HG03378 (cell line): Measurements from ENCODE around the gene NBEAL1.
"Not testable (repeated sequence)": the region's sequence is repeated elsewhere in the genome, so short reads cannot be mapped to it uniquely, and the experiment has no call there.

Source experiments
- ATAC-seq: cut with Tn5 transposase; IDR thresholded peaks from one replicate; pipeline ENCODE4 v1.9.1; 2021; ENCODE audit warnings: mild to moderate bottlenecking, moderate library complexity; ENCODE audit not compliant: unreplicated experiment

Gene NBEAL1

GRCh38 chr2:203105996-203106395 lies 91.3 kb downstream of the NBEAL1 start:
- ATAC-seq = no peak

DNA sequence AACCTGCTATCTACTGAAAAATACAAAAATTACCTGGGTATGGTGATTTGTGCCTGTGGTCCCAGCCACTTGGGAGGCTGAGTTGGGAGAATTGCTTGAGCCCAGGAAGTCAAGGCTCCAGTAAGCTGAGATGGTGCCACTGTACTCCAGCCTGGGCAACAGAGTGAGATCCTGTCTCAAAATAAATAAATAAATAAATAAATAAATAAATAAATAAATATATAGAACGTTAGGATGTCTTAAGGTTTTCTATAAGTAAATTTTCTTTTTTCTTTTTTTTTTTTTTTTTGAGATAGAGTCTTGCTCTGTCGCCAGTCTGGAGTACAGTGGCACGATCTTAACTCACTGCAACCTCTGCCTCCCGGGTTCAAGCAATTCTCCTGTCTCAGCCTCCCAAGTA lies 95.8 kb downstream of the NBEAL1 start:
- ATAC-seq = not testable (repeated sequence)

DNA sequence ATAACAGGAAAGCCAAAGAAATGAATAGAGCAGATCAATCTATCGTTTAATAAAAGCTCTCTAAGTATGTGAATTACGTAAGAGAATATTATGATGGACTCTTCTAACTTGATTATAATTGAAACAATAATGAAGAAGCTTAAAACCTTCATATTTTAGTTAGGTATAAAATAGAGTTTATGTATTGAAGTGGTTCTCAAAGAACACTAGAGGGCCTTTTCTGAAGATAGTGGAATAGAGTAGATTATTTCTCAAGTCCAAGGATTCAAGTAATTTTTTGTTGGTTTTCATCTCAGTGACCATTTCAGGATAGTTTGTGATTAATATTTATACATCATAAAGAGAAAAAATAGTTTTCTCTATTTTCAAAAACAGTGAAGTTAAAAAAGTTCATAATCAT lies 97.7 kb downstream of the NBEAL1 start:
- ATAC-seq = no peak

DNA sequence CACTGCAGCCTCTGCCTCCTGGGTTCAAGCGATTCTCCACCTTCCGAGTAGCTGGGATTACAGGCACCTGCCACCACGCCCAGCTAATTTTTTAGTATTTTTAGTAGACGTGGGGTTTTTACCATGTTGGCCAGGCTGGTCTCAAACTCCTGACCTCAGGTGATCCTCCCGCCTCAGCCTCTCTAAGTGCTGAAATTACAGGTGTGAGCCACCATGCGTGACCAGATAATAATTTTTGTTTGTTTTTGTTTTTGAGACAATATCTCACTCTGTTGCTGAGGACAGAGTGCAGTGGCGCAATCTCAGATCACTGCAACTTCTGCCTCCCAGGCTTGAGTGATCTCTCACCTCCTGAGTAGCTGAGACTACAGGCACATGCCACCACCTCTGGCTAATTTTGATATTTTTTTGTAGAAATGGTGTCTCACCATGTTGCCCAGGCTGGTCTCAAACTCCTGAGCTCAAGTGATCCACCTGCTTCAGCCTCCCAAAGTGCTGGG lies 100.6 kb downstream of the NBEAL1 start:
- not testable (repeated sequence) for ATAC-seq

GRCh38 chr2:203122317-203122986 lies 107.8 kb downstream of the NBEAL1 start:
- ATAC-seq = no peak

DNA sequence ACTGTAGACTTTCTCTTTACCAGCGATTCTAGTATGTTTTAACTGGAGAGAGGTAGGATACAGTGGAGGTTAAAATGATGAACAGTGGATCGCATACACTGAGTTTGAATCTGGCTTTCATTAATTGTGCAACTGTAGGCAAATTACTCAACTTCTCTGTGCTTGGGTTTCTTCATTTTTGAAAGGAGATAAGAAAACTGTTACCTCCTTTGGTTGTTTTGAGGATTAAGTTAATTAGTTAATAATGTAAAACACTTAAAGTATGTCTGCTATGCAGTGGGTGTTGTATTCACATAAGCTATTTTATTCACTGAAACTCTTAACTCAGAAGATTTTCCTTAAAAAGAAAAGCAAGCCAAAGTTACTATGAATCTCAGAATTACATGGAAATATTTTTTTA lies 112.3 kb downstream of the NBEAL1 start:
- no peak for ATAC-seq

- no peak for ATAC-seq
These were observed 120.4 kb downstream of the NBEAL1 start for GRCh38 chr2:203135105-203135504.

- no peak for ATAC-seq
These were observed 128.7 kb downstream of the NBEAL1 start for GRCh38 chr2:203143391-203143790.

DNA sequence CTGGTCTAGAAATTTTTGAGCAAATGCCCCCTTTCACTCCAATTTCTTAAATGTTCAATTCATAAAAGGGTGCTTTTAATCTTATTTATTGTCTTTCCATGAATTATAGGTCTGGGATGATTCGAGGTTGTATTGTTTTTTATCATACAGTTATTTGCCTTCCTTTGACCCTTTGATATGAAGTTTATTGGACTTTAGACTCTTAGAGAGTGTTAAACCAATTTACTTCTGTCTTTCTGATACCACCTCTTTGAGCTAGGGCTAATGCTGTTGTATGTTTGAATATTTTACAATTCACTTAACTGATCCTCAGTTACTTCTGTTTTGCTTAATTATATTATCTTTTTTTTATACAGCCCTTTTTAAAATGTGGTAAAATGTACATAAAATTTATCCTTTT lies 134.5 kb downstream of the NBEAL1 start:
- ATAC-seq = no peak

DNA sequence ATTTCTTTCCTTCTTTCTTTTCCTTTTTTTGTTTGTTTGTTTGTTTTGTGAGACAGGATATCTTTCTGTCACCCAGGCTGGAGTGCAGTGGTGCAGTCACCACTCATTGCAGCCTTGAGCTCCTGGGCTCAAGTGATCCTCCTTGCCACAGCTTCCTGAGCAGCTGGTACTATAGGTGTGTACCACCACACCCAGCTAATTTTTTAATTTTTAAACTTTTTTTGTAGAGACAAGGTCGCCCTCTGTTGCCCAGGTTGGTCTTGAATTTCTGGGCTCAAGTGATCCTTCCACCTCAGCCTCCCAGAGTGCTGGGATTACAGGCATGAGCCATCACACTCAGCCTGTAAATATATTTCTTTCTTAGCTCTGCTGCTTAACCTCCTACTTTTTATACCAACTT lies 140.7 kb downstream of the NBEAL1 start:
- no peak for ATAC-seq

DNA sequence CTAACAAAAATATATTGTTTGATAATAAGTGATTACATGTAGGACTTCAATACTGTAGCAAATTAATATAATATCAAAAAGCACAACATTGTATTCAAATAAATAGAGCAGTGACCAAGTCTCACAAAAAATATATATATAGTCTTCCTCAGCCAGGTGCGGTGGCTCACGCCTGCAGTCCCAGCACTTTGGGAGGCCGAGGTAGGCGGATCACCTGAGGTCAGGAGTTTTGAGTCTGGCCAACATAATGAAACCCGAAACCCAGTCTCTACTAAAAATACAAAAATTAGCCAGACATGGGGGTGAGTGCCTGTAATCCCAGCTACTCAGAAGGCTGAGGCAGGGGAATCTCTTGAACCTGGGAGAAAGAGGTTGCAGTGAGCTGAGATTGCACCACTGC lies 148.0 kb downstream of the NBEAL1 start:
- ATAC-seq = not testable (repeated sequence)

GRCh38 chr2:203164311-203164935 lies 149.7 kb downstream of the NBEAL1 start:
- ATAC-seq = no peak

DNA sequence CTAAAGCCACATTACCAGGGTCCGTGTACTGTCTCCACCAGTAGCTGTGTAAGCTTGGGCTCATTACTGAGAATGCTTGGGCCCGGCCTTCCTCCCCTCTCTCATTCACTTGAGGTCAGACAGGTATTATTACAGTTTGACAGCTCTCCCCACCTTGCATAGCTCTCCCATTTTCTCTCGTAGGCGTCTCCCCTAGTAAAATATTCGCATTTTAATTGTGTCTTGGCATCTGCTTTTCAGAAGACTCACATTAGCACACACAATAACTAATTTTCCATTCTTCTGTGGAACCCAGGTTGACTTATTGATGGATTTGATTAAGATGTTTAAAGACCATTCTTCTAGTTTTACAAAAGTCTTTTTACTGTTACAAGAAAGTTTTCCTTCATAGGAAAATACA lies 153.1 kb downstream of the NBEAL1 start:
- no peak for ATAC-seq

DNA sequence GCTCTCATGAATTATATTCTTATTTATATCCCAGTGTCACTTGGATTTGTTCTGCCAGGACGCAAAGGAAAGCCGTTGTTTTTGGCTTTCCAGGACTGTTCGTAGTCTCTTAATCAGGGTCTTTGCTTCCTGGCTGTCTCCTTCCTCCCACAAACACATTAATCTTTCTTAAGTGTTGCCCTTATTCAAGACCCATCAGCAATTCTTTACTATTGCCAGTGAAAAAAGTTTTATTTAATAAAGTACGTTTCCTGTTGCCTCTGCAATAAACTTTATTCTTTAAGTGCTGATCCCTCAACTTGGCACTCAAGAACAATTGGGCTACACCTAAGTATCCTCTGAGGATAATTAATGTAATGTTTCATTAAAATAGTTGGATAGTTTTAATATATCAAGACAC lies 155.8 kb downstream of the NBEAL1 start:
- ATAC-seq = no peak

GRCh38 chr2:203175371-203175770 lies 160.7 kb downstream of the NBEAL1 start:
- ATAC-seq = no peak

GRCh38 chr2:203177361-203177760 lies 162.7 kb downstream of the NBEAL1 start:
- ATAC-seq = no peak

- ATAC-seq = no peak
These were observed 171.2 kb downstream of the NBEAL1 start for GRCh38 chr2:203185864-203186263.

- ATAC-seq = not testable (repeated sequence)
These were observed 175.9 kb downstream of the NBEAL1 start for GRCh38 chr2:203190547-203190946.

- ATAC-seq = not testable (repeated sequence)
These were observed 176.4 kb downstream of the NBEAL1 start for GRCh38 chr2:203191026-203191425.

- no peak for ATAC-seq
These were observed 177.3 kb downstream of the NBEAL1 start for GRCh38 chr2:203191961-203192360.

- no peak for ATAC-seq
These were observed 180.8 kb downstream of the NBEAL1 start for GRCh38 chr2:203195331-203196036.

DNA sequence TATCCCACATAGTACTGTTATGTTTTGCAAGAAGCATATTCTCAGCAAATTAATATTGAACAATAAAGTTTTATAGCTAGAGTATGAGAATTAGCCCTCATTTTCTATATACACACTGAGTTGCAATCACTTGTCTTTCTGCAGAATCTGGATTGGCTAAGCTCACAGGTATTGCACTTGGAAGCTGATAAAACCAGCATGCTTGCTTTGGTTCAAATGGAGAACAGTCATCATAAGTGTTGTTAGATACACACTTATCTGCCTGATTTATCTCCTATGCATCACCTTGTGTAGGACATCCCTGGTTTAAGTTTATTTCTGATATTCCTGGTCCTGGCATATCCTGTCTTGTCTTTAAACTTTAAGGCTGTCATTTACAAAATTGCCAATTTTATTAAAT lies 186.2 kb downstream of the NBEAL1 start:
- no peak for ATAC-seq
